DOHH2 (cell line): ENCODE data around the gene REEP3.

ENCODE experiments used
- CTCF ChIP-seq: fragments of 200-600 bp; sonication (generic); IDR thresholded peaks from one replicate; pipeline ENCODE4 v1.5.1; 2014; ENCODE audit warnings: antibody characterized with exemption, mild to moderate bottlenecking, low read depth, low read length; ENCODE audit not compliant: poor library complexity, severe bottlenecking
- EZH2phosphoT487 ChIP-seq: fragments of 200-600 bp; sonication (generic); IDR thresholded peaks from 2 replicates; pipeline ENCODE4 v1.6.1; 2017; ENCODE audit warnings: borderline replicate concordance, mild to moderate bottlenecking, antibody characterized with exemption, low read length, moderate library complexity, mixed read lengths

GRCh38 chr10:63605197-63605967, 84.2 kb downstream of the REEP3 start:
- no peak for TF ChIP-seq CTCF
- TF ChIP-seq EZH2phosphoT487 = no peak
